Activated CD4-positive, alpha-beta T cell treated with anti-CD3 and anti-CD28 coated beads, Interleukin-2, amount 50 U/mL, for 16 hours (primary cell): ENCODE measurements around the gene ASTN2.

Experiments used
- DNase-seq: peaks from one replicate; pipeline ENCODE4 v3.0.0-alpha.2; 2020

The ASTN2 gene

DNA sequence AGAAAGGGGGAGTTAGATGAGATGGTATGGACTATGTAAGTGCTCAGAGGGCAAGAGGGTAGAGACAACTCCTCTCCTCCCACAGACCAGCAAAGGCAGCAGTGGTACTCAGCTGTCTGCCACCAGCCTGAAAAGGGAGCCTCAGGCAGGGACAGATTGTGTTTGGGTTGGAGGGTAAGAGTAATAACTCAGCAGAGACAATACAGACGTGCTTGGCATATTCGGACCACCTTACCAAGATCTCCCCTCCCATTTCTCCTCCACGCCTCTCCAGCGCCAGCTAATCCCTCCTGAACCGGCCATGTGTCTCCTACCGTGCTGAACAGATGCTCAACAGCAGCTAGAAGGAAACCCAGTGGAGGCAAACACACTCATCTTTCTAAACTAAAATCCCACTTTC lies 180.8 kb downstream of the ASTN2 start:
- DNase-seq, result no peak

GRCh38 chr9:117233016-117233415 lies 181.8 kb downstream of the ASTN2 start:
- no peak for DNase-seq

- no peak for DNase-seq
Measured at GRCh38 chr9:117232281-117232680, 182.6 kb downstream of the ASTN2 start.

DNA sequence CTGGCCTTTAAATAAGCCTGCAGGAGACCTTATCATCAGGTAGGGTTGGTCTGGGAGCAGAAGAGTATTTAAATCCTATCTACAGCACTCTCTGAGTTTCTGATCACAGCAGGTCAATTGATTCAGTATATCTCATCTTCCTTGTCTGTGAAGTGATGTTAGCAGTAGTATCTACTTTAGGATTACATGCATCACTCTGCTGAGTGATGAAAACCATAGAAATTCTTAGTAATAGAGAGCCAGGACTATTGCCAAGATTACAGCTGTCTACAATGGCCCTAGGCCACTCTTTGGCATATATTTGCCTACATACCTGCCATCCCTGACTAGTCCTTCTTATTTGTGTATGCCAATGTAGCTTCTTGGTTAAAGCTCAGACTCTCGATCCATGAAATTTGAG lies 183.8 kb downstream of the ASTN2 start:
- DNase-seq, result no peak

DNA sequence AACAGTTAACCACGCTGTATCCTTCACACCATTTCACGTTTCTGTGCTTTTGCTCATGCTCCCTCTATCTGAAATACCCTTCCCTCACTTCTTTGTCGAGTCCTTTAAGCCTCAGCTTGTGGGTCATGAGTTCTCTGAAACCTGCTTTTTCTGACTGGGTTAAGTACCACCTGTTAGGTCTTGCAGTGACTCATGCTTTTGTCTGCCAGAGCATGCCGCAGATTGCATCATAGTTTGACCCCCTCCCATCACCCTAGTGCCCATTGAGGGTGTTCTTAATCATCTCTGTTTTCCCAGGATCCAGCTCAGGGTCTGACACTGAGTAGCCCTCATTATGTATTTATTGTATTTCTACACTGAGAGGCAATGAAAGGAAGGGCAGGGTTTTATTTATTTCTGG lies 190.2 kb downstream of the ASTN2 start:
- DNase-seq, result no peak

- no peak for DNase-seq
Measured at GRCh38 chr9:117218951-117219350, 195.9 kb downstream of the ASTN2 start.

DNA sequence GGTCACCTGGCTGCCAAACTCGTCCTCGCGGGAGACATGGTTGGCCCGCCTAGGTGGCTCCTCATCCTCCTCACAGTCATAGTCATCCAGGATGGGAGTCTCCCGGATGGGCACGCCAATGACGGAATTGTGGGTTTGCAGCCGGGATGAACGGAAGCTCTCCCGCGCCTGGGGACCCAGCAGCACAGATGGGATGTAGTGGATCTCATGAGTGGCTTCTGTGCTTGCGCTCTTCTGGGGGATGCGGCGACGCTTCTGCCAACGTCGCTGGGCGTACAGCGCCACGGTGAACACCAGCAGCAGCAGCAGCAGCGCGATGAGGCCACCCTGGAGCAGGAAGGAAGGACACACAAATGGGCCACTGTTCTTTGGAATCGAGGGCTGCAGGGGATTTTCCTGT lies 200.4 kb downstream of the ASTN2 start:
- DNase-seq, result no peak

DNA sequence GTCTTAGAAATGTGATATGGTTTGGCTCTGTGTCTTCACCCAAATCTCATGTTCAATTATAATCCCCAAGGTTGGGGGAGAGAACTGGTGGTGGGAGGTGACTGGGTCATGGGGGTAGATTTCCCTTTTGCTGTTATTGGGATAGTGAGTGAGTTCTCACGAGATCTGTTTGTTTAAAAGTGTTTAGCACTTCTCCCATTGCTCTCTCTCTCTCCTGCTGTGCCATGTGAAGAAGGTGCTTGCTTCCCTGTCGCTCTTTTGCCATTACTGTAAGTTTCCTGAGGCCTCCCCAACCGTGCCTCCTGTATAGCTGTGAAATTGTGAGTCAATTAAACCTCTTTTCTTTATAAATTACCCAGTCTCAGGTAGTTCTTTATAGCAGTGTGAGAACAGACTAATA lies 203.6 kb downstream of the ASTN2 start:
- DNase-seq, result no peak

GRCh38 chr9:117205806-117206205 lies 209.1 kb downstream of the ASTN2 start:
- no peak for DNase-seq

- DNase-seq, result no peak
Measured at GRCh38 chr9:117204971-117205370, 209.9 kb downstream of the ASTN2 start.

DNA sequence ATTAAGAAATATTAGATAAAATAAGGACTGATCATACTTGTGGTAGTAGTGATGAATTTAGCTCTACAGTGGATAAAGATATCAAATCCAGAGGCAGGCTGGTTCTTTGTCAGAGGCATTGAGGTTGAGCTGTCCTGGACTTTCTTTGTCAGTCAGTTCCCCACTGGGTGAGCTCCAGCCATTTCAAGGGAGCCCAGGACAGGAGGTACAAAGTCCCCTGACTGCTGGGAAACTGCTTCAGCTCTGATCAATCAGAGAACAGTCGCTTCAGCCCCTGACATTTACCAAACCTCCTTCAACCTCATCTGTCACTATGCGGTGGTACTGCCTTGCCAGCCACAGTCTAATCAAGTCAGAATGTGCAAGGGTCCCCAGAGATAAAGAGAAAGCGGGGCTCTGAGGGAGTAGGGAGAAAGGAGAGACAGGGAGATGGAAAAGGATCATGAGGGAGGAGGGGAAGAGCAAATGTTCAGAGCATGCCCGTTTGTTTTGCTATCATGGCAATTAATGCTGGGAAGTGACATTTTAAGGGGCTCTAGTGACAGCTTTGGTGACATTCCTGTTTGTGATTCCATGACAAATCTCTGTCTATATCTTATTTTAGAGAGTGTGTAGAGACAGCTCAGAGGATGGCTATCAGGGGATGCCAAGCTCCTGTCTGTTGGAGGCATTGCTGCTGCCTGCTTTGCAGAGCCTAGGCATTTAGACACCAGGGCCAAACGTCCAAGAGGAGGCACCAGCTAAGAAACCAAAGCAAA lies 223.2 kb downstream of the ASTN2 start:
- DNase-seq, result no peak

- DNase-seq, result no peak
Measured at GRCh38 chr9:117189121-117189520, 225.7 kb downstream of the ASTN2 start.

- no peak for DNase-seq
Measured at GRCh38 chr9:117188394-117188793, 226.5 kb downstream of the ASTN2 start.

DNA sequence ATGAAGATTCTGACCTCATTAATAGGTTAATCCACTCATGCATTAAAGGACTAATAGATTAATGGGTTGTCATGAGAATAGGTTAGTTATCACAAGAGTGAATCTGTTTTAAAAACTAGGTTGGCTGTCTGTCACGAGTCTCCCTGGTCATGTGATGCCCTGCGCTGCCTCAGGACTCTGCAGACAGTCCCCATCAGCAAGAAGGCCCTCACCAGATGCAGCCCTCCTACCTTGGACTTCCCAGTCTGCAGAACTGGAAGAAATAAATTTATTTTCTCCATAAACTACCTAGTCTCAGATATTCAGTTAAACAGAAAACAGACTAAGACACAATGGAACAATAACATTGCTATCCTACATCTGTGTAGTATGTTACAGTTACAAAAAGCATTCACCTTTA lies 227.4 kb downstream of the ASTN2 start:
- DNase-seq, result no peak

- no peak for DNase-seq
Measured at GRCh38 chr9:117184173-117184572, 230.7 kb downstream of the ASTN2 start.

DNA sequence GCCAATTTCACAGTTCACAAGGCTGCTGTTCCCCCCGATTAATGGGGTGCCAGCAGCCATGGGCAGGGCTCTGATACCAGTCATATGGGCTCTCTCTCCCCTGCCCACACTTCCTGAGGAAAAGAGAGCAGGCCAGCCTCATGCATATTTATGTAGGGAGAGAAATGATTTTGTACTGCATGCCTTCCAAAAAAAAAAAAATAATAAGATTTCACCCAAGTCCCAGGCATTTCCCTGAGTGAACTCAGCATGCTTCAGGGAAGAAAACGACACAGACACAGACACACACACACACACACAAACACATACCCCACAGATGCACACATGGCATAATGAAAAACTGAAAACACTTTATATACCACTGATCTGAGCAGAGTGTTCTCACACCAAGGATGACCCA lies 232.8 kb downstream of the ASTN2 start:
- DNase-seq, result no peak

GRCh38 chr9:117180896-117181445 lies 233.9 kb downstream of the ASTN2 start:
- DNase-seq, result no peak

- DNase-seq, result no peak
Measured at GRCh38 chr9:117178596-117179375, 236.1 kb downstream of the ASTN2 start.

GRCh38 chr9:117170567-117170966 lies 244.3 kb downstream of the ASTN2 start:
- DNase-seq, result no peak

DNA sequence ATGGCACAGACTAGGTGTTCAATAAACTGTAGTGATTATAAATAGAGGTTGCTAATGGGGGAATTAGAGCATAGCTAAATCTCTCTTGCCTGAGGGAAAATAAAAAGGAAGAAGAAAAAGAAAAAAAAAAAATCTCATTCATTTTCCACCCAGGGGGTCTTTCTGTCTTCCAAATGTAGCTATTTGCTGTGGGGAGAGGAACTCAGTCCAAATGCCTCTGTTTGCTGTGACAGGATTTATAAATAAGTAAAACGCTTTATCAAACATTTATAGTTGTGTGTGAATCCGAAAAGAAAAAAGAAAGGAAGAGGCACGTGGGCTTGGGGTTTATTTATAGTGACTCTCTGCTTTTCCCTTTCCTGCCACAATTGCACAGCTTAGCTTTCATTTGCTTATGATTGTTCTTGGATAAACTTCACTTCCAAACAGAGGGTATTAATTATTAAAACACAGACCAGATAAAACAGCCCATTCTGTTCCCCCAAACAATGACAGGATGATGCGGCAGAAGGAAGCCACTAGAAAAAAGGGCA lies 245.7 kb downstream of the ASTN2 start:
- no peak for DNase-seq

DNA sequence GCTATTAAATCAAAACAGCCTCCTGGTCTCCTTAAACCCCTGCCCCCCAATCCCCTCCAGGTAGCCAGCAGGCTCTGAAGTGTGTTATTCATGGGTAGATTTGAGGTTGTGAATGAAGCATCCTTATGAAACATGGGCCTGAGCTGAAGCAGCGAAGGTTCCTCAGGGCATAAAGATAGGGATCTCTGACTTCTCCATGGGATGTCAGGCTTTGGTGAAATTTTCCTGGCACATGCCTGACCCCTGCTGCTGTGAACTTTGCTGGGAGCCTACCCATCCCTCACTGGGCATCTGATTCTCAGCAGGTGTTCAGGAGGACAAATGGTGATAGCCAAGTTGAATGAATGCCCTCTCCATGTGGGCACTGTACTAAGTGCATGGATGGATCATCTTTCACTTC lies 250.3 kb downstream of the ASTN2 start:
- DNase-seq, result no peak

- no peak for DNase-seq
Measured at GRCh38 chr9:117160254-117160653, 254.6 kb downstream of the ASTN2 start.

GRCh38 chr9:117156771-117157535 lies 257.9 kb downstream of the ASTN2 start:
- DNase-seq, result no peak
